ENCODE data around the gene UTY.
A peak's percentile ranks its signal among the peaks of the same experiment; 100 is the strongest.
"Not testable (repeated sequence)": the region's sequence is repeated elsewhere in the genome, so short reads cannot be mapped to it uniquely, and the experiment has no call there.

The UTY gene

DNA sequence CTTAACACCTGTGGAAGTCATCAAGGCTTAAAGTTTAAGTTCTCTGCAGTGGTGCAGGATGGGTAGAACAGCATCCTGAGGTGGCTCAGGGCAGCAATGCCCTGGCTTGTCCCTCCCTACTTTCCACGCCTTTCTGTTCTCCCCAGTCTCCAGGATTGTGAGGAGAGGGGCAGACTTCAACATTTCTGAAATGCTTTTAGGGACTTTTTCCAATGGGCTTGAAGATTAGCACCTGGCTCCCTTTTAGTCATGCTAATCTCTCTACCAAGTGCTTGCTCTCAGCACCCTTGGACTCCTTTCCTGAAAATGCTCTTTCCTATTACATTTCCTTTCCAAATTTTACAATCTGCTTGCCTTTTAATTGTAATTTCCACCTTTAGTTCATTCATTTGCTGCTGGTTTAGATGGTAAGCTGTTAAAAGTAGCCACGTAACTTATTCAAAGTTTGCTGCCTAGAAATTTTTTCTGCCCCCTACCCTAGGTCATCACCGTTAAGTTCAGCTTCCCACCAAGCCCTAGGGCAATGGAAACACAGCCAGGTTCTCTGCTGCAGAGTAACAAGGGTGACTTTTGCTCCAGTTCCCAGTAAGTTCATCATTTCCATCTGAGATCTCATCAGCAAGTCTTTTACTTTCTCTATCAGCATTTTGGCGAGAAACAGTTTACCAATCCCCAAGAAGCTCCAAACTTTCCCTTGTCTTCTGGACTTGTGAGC lies 183.5 kb downstream of the UTY start:
- DNase-seq, result no peak

GRCh38 chrY:13295026-13295425 lies 184.8 kb downstream of the UTY start:
- no peak for DNase-seq

DNA sequence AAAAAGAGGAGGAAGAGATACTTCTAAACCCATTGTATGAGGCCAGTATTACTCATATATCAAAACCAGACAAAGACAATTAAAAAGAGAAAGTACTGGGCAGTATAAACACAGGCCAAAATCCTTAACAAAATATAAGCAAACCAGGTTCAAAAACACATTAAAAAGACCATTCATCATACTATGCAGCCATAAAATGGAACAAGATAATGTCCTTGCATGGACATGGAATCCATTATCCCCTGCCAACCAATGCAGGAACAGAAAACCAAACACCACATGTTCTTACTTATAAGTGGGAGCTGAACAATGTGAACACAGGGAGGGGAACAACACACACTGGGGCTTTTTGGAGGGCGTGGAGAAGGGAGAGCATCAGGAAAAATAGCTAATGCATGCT lies 188.6 kb downstream of the UTY start:
- no peak for DNase-seq

GRCh38 chrY:13282151-13283054 lies 197.4 kb downstream of the UTY start:
- not testable (repeated sequence) for DNase-seq

DNA sequence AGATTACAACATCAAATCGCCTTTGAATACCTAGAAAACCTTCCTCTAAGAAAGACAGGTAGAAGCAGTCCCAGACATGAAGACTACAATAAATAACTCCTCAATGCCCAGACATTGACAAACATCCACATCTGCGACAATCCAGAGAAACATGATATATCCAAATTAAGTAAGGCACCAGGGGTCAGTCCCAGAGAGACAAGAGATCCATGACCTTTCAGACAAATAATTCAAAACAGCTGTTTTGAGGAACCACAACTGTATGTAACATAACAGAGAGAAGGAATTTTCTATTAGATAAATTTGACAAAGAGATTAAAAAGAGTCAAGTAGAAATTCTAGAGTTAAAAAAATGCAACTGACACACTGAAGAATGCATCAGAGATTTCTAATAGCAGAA lies 200.3 kb downstream of the UTY start:
- DNase-seq, result no peak

DNA sequence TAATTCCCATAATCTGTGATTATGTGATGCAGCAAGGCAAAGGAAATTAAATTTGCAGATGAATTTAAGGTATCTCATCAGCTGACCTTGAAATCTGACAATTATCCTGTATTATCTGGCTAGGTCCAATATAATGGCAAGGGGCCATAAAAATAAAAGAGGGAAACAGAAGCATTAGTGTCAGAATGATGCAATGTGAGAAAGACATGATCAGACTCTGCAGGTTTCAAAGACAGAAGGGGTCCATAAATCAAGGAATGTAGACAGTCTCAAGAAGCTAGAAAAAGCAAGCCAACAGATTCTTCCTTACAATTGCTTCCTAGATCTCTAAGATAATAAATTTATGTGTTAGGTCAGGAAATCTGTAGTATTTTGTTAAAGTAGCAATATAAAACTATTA lies 208.1 kb downstream of the UTY start:
- DNase-seq, result no peak

GRCh38 chrY:13253941-13254440 lies 225.8 kb downstream of the UTY start:
- DNase-seq, result not testable (repeated sequence)

- no peak for DNase-seq
Observed at GRCh38 chrY:13250421-13250820, 229.4 kb downstream of the UTY start.

DNA sequence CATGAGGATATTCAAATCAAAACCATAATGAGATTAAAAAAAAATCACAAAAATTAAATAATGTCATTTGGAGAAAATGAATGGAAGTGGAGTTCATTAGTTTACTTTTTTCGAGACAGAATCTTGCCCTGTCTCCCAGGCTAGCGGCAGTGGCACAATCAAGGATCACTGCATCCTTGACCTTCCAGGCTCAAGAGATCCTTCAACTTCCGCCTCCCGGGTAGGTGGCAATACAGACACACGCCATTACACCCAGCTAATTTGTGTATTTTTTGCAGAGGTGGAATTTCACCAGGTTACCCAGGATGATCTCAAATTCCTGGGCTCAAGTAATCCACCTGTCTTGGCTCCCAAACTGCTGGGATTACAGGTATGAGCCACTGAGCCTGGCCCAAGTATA lies 236.1 kb downstream of the UTY start:
- DNase-seq, result no peak

GRCh38 chrY:13233901-13234300 lies 245.9 kb downstream of the UTY start:
- peak; percentile 0 for DNase-seq

- DNase-seq, result no peak
Observed at GRCh38 chrY:13233118-13233517, 246.7 kb downstream of the UTY start.

DNA sequence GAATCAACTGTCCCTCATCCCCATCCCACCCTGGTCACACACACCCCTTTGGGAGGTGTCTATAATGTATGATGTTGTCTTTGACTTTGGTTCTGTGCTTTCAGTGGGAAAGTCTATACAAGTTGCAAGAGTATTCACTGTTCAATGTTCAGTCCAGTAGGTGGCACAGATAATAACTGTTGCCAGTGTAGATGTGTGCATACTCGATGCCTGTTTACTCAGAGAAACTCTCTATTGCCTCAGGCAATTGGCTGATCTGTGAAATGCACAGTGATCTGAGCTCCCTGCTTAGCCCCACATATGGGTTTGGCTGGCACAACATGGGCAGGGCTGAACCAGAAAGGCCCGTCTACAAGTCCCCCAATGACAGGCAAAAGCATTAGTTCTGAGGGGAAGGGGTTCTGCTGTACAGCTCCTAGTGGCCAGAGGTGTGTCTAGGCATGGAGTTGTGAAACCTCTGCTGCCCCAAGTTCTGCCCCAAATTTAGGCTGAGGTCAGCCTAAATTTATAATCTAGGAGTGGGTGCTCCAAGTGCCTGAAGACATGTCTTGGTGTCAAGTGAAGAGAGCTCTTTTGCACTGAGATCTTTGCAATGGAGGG lies 252.4 kb downstream of the UTY start:
- no peak for DNase-seq

DNA sequence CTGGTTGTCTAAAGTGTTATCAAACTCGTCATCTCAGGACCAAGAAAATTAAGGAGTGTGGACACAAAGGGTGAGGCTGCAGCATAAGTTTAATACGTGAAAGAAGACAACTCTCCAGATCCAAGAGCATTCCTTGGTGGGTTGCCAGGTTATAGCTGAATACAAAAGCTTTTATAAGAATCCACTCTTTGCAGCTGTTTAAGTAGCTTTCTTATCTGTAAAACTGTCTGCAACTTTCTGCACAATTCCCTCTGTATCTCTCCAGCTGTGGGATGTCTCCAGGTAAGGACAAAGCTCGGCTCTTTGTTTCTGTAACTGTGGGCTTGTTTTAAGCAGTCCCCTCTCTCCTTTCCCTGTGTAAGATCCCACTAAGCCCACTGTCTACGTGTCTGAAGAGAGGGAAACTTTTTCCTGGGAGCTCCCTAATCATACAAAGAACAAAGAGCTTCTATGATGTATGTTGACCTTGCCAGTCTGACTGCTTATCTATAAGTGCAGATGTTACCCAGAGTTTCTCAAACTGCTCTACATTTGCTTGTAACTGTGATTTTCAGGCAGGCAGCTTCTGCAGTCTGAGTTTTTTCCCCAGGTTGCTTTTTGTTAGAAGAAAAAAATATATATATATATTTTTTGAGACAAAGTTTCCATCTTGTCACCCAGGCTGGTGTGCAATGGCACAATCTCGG lies 268.7 kb downstream of the UTY start:
- no peak for DNase-seq

DNA sequence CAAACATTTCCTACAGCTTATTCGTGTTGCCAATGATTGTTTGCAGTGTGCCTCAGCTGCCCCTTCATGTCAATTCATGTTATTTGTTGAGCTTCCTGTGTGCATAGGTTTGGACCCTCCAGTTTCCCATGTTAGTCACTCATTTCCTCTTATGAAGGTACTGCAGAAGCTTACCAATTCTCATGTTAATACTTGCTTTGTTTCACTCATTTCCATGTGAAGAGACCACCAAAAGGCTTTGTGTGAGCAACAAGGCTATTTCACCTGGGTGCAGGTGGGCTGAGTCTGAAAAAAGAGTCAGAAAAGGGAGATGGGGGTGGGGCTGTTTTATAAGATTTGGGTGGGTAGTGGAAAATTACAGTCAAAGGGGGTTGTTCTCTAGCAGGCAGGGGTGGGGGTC lies 274.6 kb downstream of the UTY start:
- DNase-seq, result no peak

Measured in NCI-H446 treated with DMSO at 0.1 percent for 48 hours (cell line).